ENCODE results near the gene STAB1.
A peak's percentile ranks its signal among the peaks of the same experiment; 100 is the strongest.
"Not testable (repeated sequence)": the region's sequence is repeated elsewhere in the genome, so short reads cannot be mapped to it uniquely, and the experiment has no call there.

Gene STAB1

DNA sequence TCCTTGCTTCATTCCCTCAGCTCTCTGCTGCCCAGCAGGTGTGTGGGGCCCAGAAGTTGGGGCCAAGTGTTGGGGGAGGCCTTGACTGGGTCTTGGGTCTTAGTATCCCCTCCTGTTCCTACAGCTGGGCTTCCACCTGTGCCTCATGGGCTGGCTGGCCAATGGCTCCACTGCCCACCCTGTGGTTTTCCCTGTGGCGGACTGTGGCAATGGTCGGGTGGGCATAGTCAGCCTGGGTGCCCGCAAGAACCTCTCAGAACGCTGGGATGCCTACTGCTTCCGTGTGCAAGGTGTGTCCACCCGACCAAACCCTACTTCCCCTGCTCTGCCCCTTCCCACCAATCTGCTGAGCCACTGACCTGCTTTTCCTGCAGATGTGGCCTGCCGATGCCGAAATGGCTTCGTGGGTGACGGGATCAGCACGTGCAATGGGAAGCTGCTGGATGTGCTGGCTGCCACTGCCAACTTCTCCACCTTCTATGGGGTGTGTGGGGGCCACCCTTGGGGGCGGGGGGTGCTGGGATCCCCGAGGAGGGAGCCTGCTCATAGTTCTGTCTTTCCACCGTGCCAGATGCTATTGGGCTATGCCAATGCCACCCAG, 27.6 kb downstream of the STAB1 start:
- no peak overlapping the region for H3K27ac ChIP-seq
- DNase-seq (ENCODE audit: low read depth, low spot score): no peak

DNA sequence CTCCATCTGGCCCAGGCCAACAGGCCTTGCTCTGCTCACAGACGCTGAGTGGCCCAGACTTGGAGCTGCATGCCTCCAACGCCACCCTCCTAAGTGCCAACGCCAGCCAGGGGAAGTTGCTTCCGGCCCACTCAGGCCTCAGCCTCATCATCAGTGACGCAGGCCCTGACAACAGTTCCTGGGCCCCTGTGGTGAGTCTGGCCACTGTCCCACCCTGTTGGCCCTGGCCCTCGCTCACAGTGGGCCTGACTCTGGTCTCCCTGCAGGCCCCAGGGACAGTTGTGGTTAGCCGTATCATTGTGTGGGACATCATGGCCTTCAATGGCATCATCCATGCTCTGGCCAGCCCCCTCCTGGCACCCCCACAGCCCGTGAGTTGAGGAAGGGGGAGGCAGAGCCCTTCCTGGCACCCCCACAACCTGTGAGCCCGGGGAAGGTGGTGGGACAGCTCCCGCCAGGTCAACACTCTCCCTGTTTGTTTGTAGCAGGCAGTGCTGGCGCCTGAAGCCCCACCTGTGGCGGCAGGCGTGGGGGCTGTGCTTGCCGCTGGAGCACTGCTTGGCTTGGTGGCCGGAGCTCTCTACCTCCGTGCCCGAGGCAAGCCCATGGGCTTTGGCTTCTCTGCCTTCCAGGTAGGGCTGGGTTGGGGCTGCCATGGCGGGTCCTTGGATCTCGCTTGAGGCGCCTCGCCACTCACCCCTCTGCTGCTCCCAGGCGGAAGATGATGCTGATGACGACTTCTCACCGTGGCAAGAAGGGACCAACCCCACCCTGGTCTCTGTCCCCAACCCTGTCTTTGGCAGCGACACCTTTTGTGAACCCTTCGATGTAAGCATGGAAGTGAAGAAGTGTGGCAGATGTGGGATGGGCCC, 28.5 kb downstream of the STAB1 start:
- no peak overlapping the region for H3K27ac ChIP-seq
- no peak for DNase-seq (ENCODE audit: low read depth, low spot score)

DNA sequence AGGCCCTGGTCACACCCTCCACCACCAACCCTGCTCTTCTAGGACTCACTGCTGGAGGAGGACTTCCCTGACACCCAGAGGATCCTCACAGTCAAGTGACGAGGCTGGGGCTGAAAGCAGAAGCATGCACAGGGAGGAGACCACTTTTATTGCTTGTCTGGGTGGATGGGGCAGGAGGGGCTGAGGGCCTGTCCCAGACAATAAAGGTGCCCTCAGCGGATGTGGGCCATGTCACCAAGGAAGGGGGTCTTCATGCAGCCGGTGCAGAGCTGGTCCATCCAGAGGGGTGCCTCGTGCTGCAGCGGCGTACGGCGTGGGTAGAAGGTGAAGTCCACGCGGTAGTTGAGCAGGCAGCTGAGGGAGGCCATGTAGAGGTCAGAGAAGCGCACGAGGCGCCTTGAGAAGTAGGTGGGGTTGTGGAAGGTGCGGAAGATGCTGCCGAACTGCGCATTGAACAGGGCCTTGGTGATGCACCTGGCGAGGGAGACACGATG, 29.2 kb downstream of the STAB1 start:
- peak overlapping the region; percentile 90 for H3K27ac ChIP-seq

DNA sequence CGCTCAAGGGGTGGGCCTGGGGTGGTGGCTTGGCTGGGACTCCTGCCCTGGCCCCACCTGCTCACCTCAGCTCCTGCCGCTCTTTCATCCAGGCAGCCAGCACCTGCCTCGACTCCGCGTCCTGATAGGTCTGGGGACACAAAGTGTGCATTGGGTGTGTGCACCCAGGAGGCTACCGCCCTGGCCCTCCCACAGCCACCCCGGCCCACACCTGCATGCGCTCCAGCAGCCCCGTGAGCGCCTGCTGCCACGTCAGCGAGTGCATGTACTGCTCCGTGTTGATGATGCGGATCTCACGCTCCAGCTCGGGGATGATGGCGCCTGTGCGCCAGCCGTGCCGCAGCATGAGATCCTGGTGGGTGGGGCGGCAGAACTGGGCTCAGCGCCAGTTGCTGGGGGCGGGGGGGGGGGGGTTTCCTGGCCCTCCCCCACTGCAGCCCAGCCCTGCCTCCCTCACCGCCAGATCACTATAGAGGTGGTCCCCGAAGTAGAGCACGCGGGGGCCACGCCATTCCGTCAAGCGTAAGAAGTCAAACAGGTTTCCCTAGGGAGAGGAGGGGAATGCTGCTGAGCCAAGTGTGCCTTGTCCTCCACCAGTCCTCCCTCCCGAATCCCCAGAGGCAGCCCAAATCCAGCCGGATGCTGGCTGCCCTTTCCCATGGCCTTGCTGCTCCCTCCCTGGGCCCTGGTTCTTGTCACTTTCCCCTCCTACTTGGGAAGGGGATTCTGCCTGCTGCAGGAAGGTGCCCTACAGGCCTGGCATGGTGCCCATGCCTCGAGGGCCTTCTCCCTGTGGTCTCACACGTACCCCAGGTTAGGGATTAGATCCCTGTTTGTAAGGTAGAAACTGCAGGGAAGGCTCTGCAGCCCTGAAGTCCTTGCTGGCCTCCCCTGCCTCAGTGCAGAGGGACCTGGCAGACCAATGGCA, 29.9 kb downstream of the STAB1 start:
- H3K27ac ChIP-seq: peak overlapping the region; percentile 90
- DNase-seq (ENCODE audit: low read depth, low spot score): no peak

More for the DNA sequence above, 29.2 kb downstream of the STAB1 start:
- DNase-seq (ENCODE audit: low read depth, low spot score): no peak

DNA sequence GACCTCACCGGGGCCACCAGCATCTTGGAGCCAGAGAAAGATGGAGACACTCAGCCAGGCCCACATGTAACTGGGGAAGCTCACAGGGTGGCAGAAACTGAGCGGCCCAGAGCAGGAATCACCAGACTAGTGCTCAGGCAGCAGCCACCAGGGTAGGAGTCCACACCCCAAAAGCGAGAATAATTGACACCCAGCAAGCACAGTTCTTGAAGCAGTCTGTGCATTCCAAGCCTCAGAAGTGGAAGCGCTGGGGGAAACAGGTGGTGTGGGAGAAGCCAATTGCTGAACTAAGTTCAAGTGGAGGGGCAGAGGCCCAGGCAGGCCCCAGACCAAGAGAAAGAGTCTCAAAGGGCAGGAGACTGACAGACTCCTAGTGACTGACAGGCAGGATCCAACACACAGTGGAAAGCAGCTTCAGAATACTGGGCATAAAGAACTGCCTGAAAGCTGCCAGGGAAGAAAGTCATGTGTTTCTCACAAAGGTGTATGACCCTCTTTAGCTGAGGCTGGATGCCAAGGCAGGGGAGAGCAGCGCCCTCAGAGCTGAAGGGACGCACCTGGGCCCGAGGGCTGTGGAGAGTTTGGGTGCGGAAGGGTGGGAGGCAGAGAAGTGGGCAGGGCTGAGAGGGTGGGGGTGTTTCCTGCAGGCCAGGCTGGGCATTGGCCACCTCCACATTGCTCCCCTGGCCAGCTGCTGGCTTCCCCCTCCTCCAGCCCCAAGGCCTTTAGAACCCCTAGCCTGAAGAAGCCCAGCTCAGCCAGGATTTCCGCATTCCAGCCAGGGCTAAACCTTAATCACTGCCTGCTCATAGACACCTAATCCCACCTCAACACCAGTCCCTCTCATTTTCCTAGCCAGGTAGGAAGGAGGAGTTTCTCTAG, 30.8 kb downstream of the STAB1 start:
- H3K27ac ChIP-seq: peak overlapping the region; percentile 90
- DNase-seq (ENCODE audit: low read depth, low spot score): peak; percentile 40

DNA sequence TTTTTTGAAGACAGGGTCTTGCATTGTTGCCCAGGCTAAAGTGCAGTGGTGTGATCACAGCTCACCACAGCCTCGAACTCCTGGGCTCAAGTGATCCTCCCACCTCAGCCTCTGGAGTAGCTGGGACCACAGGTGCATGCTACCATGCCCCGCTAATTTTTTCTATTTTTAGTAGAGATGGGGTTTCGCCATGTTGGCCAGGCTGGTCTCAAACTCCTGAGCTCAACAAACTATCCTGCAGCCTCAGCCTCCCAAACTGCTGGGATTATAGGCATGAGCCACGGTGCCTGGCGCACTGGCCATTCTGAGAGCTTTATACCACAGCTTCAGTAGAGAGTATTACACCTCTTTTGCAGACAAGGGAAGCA, 31.5 kb downstream of the STAB1 start:
- H3K27ac ChIP-seq: peak overlapping the region; percentile 90
- not testable (repeated sequence) for DNase-seq (ENCODE audit: low read depth, low spot score)

DNA sequence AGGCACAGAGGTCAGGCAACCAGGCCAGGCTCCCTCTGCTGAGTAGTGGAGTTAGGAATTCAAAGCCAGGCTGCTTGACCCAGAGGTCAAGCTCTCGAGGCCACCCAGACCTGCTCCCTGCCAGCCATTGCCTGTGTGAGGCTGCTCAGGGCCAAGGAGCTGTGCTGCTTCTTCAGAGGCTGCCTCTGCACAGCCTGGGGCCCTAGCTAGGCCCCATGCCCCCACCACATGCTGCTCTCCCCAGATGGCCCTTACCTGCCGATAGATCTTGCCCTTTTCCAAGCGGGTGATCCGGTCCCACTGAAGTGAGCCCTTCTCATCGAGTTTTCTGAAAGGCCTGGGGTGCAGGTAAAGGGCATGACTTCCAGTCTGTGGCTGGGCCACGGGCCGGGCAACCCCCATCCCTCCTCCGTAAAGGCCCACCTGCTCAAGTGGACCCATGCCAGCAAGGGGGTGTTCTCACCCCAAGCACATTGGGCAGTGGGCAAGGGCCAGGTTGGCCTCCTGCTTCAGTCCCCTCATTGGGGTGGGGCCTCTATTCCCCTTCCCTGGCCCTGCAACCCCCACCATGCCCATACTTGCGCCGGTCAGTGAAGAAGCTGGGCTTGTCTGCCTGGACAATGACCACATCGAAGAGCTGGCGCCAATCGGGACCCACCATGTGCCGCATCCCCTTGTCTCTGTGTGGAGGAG, 32.0 kb downstream of the STAB1 start:
- DNase-seq (ENCODE audit: low read depth, low spot score): no peak
- H3K27ac ChIP-seq: peak overlapping the region; percentile 90

DNA sequence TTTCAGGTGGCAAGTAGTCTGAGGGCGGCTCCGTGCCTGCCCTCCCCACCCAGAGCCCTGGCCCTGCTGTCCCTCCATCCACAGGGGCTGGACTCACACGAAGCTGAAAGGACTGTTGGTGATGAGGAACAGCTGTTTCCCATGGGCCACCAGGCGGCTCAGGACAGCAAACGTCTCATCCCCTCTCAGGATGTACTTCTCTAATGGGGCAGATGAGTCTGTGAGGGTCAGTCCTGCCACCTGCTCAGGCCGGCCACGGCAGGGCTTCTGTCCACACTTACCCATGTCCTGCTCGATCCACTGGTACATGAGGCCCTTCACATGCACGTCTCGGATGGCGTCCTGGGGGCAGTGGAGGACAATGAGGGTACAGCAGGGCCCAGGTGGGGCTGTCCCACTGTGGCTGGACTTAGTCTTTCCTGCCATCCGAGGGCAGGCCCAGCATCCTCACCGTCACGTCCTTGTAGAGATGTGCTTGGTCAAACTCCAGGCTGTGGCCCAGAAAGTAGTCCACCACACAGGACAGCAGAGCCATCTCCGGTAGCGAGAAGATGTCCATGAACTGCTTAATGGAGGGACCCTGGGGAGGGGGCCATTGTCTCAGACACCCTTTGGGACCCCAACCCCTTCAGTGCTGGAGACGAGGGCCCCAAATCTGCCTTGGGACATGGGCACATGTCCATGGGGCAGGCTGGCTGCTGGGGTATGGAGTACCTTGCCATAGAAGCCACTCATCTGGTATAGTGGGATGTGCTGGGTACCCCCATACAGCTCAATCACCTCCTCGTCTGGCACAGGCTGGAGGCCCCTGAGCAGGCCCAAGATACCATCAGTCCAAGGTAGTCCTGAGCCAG, 32.8 kb downstream of the STAB1 start:
- H3K27ac ChIP-seq: no peak overlapping the region
- DNase-seq (ENCODE audit: low read depth, low spot score): no peak

DNA sequence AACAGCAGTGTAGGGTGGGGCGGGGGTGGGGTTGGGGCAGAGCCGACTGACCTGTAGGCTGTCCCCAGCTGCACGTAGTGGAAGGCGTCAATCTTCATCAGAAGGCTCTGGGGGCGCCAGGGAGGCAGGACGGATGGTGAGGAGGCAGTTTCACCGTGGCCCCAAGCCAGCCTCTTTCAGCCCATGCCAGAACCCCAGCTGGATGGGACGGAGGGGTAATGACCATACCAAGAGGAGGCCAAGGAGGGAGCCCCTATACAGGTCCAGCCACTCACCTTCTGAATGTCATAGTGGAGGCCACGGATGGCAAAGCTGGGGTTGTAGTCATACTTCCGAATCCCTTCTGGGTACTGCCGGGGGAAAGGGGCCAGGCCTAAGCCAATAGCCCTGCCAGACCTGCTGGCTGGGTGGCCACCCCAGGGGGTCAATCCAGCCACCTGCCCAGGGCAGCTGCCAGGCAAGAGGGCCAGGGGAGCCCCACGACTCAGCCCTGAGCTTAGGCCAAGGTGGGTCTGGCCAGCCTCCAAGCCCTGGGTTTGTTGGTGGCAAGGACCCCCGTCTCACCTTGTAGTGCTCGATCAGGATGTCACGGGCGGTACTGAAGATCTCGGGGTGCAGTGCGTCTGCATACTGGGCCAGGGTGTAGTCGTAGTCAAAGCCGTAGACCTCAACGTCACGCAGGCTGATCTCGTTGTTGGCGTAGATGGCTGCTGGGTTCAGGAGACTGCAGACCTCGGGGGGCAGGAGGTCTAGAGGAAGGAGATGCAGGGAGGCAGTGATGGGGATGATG, 33.6 kb downstream of the STAB1 start:
- no peak for DNase-seq (ENCODE audit: low read depth, low spot score)

DNA sequence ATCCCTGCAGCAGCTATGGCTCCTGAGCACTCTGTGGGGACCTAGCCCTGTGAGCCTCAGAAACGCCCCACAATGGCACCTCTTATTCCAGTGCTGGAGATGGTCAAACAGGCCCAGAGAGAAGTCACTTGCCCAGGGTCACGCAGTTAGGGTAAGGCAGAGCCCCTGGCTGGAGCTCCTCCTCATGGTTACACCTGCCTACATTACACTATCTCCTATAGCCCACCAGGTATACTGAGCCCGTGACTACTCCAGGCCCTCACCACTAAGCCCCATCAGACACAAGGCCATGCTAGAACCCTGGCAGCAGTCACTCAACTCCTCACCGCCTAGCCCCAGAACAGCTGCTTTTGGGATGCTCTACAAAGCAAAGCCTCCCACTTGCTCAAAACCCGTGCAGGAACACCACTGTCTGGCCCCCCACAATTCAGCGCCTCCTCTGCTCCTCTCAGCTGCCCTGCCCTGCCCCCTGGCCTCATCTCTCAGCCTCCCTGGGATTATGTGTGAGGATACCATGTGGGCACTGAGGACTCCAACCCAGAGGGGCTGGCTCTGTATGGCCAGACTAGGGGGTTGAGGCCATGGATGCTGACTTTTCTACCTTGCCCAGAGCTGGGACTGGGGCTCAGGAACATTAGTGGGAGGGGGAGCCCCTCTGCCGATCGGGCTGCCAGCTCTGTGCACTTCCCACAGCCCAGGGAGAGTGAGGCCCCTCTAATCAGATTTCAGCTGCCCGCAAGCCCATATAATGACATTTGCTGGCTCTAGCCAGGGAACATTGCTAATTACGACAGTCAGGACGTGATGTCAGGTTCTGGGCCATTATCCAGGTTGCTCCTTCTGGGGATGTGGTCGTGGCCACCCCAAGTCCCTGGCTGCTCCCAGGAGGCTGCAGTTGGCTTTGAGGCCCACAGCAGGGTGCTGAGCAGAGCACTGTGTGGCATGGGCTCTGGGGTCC, 34.5 kb downstream of the STAB1 start:
- DNase-seq (ENCODE audit: low read depth, low spot score): no peak

More for the DNA sequence above, 33.6 kb downstream of the STAB1 start:
- no peak overlapping the region for H3K27ac ChIP-seq

DNA sequence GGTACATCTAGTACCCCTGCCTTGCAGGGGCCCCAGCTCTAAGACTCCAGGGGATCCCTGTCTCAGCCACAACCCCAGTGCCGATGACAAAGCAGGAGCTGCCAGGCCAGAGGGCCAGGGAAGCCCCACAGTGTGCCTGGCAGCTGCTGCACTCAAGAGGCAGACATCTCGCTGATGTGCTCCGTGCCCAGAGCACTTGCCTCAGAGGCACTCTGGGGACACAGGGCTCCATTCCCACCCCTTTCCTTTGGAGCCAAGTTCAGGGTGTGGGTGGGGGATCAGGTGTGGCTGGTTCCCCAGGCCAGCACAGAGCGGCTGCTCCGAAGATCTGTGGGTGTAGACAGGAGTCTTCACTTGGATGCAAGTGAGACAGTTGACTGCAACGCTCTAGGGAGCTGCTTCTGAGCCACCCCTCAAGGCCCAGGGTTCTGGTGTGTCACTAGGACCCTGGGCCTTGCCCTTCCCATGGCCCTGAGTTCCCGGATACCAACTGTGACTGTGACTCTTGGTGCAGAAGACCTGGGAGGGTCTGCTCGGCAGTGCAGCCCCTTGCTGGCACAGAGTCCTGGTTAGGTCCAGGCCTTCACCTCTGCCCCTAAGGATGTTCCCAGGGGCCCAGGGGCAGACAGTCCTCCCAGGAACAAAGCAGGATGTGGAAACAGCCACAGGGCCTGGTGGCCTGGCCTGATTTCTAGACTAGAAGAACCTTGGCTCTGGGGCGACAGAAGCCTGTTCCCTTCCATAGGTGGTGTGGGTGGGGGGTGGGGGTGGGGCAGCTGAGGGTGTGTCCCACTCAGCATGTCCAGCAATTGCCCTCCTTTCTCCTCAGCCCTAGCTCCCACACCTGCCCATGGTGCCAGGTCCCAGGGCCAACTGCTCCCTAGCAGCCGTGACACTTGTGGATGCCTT, 36.0 kb downstream of the STAB1 start:
- no peak for DNase-seq (ENCODE audit: low read depth, low spot score)
- peak overlapping the region; percentile 40 for H3K27ac ChIP-seq

More for the DNA sequence above, 34.5 kb downstream of the STAB1 start:
- peak overlapping the region; percentile 40 for H3K27ac ChIP-seq

DNA sequence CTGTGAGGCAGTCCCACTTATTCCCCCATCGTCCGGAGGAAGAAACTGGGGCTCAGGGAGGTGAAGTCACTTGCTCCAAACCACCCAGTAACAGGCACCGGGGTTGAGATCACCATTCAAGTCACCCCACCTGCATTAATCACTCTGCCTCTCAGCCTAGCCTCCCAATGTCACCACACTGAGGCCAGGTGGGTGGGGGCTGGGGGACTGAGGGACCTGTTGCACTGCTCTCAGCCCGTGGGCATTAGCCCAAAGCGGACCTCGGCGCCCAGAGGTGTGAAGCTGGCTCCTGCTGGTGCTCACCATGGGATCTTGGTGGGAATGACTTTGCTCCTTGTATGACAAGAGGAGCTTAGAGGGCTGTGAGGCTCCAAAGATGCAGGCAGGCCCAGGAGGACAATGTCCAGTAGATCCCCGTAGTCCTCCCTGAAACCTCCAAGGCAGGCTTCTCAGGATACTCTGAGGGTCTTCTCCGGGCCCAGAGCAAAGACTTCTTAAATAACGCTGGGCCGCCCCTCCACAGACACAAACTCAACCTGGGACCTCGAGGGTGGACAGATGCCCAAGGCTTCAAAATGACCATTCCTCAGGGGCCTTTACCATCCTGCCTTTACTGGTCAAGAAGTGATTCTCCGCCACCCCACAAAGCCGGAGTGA, 36.9 kb downstream of the STAB1 start:
- peak overlapping the region; percentile 40 for H3K27ac ChIP-seq
- no peak for DNase-seq (ENCODE audit: low read depth, low spot score)

DNA sequence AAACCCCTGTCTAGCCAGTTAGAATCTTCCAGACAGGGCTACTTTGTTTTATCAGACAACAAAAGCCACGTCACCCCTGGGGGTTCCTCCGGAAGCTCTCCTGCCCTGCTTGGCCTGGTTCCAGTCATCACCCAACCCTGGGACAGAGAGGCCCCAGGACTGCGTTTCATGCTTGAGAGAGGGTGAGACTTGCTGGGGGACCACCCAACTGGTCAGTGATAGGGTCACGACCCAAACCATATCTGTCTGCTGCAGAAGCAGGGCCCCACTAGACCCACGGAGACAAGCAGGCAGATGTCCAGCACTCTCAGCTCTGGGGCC, 37.3 kb downstream of the STAB1 start:
- DNase-seq (ENCODE audit: low read depth, low spot score): no peak
- H3K27ac ChIP-seq: peak overlapping the region; percentile 40

DNA sequence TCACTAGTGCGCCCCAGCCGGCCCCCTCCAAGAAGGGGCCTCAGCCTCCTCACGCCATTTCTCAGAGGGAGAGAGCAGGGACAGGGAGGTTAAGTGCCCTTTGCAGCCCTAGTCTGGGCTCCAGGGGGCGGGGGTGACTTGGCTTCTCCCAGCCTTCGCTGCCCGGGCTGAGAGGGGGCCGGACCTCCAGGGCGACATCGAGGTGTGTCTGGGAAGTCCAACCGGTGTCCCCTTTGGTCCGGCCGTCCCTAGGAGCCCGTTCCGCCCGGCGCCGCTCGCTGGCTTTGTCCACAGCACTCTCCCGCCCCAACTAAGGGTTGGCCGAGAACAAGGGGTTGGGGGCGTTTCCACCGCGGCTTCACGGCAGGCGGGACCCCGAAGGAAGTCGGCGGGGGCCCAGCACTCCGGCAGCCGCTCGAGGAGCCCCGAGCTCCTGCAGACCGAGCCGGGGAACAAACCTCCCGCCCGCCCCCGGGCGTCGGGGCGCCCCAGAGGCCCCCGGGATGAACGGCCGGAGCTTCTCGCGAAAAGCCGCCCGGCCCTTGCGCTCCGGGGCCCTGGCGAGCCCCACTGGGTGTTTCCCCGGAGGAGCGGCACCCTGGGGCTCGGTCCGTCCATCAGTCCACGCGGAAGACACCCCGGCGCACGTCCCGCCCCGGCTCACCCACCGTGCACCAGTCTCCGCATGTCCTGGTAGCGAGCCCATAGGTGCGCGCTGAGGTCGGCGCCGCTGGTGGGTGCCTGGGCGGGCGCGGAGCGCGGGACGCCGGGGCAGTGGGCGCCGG, 37.9 kb downstream of the STAB1 start:
- DNase-seq (ENCODE audit: low read depth, low spot score): no peak
- peak overlapping the region; percentile 40 for H3K27ac ChIP-seq

Measured in epithelial cell of prostate (primary cell).